GM21737 (cell line): ENCODE data around the gene CHRM1.

Source experiments
- ATAC-seq: cut with Tn5 transposase; IDR thresholded peaks from one replicate; pipeline ENCODE4 v1.9.1; 2021; ENCODE audit warnings: mild to moderate bottlenecking, moderate library complexity; ENCODE audit not compliant: unreplicated experiment

CHRM1 gene

GRCh38 chr11:62925745-62926679 is 4.8 kb upstream of the CHRM1 start:
- ATAC-seq, result no peak

- ATAC-seq, result no peak
These were observed 4.1 kb upstream of the CHRM1 start for GRCh38 chr11:62925308-62925707.

GRCh38 chr11:62923601-62924411 is 2.6 kb upstream of the CHRM1 start:
- no peak for ATAC-seq

GRCh38 chr11:62922653-62923431 is 1.7 kb upstream of the CHRM1 start:
- ATAC-seq, result no peak

GRCh38 chr11:62922189-62922589 is 1.0 kb upstream of the CHRM1 start:
- ATAC-seq, result no peak

- ATAC-seq, result no peak
These were observed 518 bp upstream of the CHRM1 start for GRCh38 chr11:62921573-62922188.

- no peak for ATAC-seq
These were observed 1.1 kb downstream of the CHRM1 start for GRCh38 chr11:62919898-62920640.

GRCh38 chr11:62919476-62919875 is 1.7 kb downstream of the CHRM1 start:
- no peak for ATAC-seq

GRCh38 chr11:62918531-62918930 is 2.6 kb downstream of the CHRM1 start:
- no peak for ATAC-seq

GRCh38 chr11:62917906-62918502 is 3.2 kb downstream of the CHRM1 start:
- no peak for ATAC-seq

- ATAC-seq, result no peak
These were observed 6.7 kb downstream of the CHRM1 start for GRCh38 chr11:62914416-62914815.

- no peak for ATAC-seq
These were observed 8.9 kb downstream of the CHRM1 start for GRCh38 chr11:62912268-62912667.

GRCh38 chr11:62911137-62912130 is 9.7 kb downstream of the CHRM1 start:
- no peak for ATAC-seq

- no peak for ATAC-seq
These were observed 10.9 kb downstream of the CHRM1 start for GRCh38 chr11:62910141-62910882.

GRCh38 chr11:62909107-62909894 is 11.9 kb downstream of the CHRM1 start:
- no peak for ATAC-seq

GRCh38 chr11:62908468-62909072 is 12.6 kb downstream of the CHRM1 start:
- no peak for ATAC-seq
